GM12878 (cell line): ENCODE measurements around the gene KLF6. TPM values are rescaled to one million over a fixed set of nuclear protein-coding genes. Genes with fewer than 3 reads are reported as not detected.

Source experiments
- ATF2 ChIP-seq: IDR thresholded peaks from 2 replicates; pipeline ENCODE4 v1.6.1; 2012; ENCODE audit warnings: low read length, inconsistent platforms
- BRCA1 ChIP-seq: IDR thresholded peaks from 2 replicates; pipeline ENCODE4 v1.6.1; 2011; ENCODE audit warnings: low read depth, low read length, improper control_type of control experiment
- CHD4 ChIP-seq: fragments of 200-600 bp; sonication (generic); IDR thresholded peaks from 2 replicates; pipeline ENCODE4 v1.6.1; 2016; ENCODE audit warnings: mild to moderate bottlenecking
- CREB1 ChIP-seq: IDR thresholded peaks from 2 replicates; pipeline ENCODE4 v1.6.1; 2012; ENCODE audit warnings: low read depth, mild to moderate bottlenecking, inconsistent platforms
- EGR1 ChIP-seq, 2 experiments: IDR thresholded peaks; 1 replicate in 1 of 2; 2 replicates in 1 of 2; pipeline ENCODE4 v1.6.1; 2011 to 2012; ENCODE audit warnings: low read depth in 2 of 2, low read length in 2 of 2, borderline replicate concordance in 1 of 2, mild to moderate bottlenecking in 1 of 2, moderate library complexity in 1 of 2
- EP300 ChIP-seq, 2 experiments: fragments of 150-350 bp in 1 of 2; IDR thresholded peaks; 2 replicates each; pipeline ENCODE4 v1.6.1; 2011 to 2012; ENCODE audit warnings: low read depth in 2 of 2, low read length in 2 of 2, borderline replicate concordance in 1 of 2, improper control_type of control experiment in 1 of 2, inconsistent platforms in 1 of 2; ENCODE audit not compliant: control insufficient read depth in 1 of 2
- EZH2 ChIP-seq: IDR thresholded peaks from 2 replicates; pipeline ENCODE4 v1.6.1; 2012; ENCODE audit warnings: low read depth, mild to moderate bottlenecking, control low read depth, inconsistent platforms, low read length, borderline replicate concordance; ENCODE audit not compliant: control insufficient read depth
- FOXK2 ChIP-seq: fragments of 450-650 bp; IDR thresholded peaks from 2 replicates; pipeline ENCODE4 v1.6.1; 2017; ENCODE audit warnings: mild to moderate bottlenecking, moderate library complexity
- MTA3 ChIP-seq: IDR thresholded peaks from 2 replicates; pipeline ENCODE4 v1.6.1; 2012; ENCODE audit warnings: low read length, inconsistent platforms, borderline replicate concordance
- NFIC ChIP-seq: IDR thresholded peaks from 2 replicates; pipeline ENCODE4 v1.6.1; 2012; ENCODE audit warnings: low read depth, mild to moderate bottlenecking, inconsistent platforms, low read length, moderate library complexity
- RCOR1 ChIP-seq: conservative IDR thresholded peaks from 2 replicates; pipeline ENCODE4 v1.6.1; 2012; ENCODE audit warnings: low read depth, low read length, improper control_type of control experiment
- RUNX3 ChIP-seq: IDR thresholded peaks from 2 replicates; pipeline ENCODE4 v1.6.1; 2012; ENCODE audit warnings: low read length, inconsistent platforms
- ZNF384 ChIP-seq: IDR thresholded peaks from 2 replicates; pipeline ENCODE4 v1.6.1; 2012; ENCODE audit warnings: low read depth, mild to moderate bottlenecking, low read length, improper control_type of control experiment, borderline replicate concordance
- ZZZ3 ChIP-seq: IDR thresholded peaks from 2 replicates; pipeline ENCODE4 v1.6.1; 2011; ENCODE audit warnings: low read depth; ENCODE audit not compliant: control insufficient read depth, insufficient read length
- polyA plus RNA-seq, 11 experiments: library from polyadenylated mRNA; depleted of rRNA in 4 of 11; unstranded in 6 of 11; stranded (reverse) in 5 of 11; fragments of >200 nt; fragmentation: Nextera tagmentation in 4 of 11; fragmentation: Illumina TruSeq in 1 of 11; extraction: Ambion mirVana in 4 of 11; extraction: Trizol in 1 of 11; gene quantifications; 1 replicate in 1 of 11; 2 replicates in 10 of 11; pipeline versions ENCODE4 v1.2.1 to v1.2.3, GENCODE V29; 2011 to 2016; ENCODE audit warnings: inconsistent platforms in 2 of 11, missing spikeins in 2 of 11, low read depth in 1 of 11
- total RNA-seq, 4 experiments: library from RNA; depleted of rRNA in 3 of 4; stranded (reverse); fragments of >200 nt in 3 of 4; fragmentation: Illumina TruSeq in 1 of 4; extraction: Trizol in 1 of 4; gene quantifications; 2 replicates each; pipeline versions ENCODE4 v1.2.1 to v1.2.3, GENCODE V29; 2013 to 2021

Gene KLF6
- total and polyA plus RNA-seq, 10 of the 15 experiments (the other 5 are each of a cell fraction or from before 2014, with no cell fraction given), result 7.4 to 54.1 (median 23.5) TPM

GRCh38 chr10:3781468-3782145 is 3.4 kb downstream of the KLF6 start (continued):
- no peak for TF ChIP-seq ATF2
- TF ChIP-seq CREB1, result no peak
- no peak for TF ChIP-seq MTA3
- TF ChIP-seq ZNF384, result no peak
- no peak for TF ChIP-seq NFIC
- no peak for TF ChIP-seq CHD4
- no peak for TF ChIP-seq RCOR1
- TF ChIP-seq RUNX3, result peak; percentile 48
- TF ChIP-seq EZH2, result no peak
- 0 out of 4 replicates have a peak, but pooled peaks of 1 of the 2 experiments have one; percentile 54 for TF ChIP-seq EP300 (IDR thresholded peaks at IDR 0.05; ENCODE audit: borderline replicate concordance in 1 of 2, control insufficient read depth in 1 of 2, low read depth in 2 of 2, low read length in 2 of 2)
- no peak for TF ChIP-seq ZZZ3
- TF ChIP-seq EGR1 (IDR thresholded peaks at IDR 0.05; ENCODE audit: borderline replicate concordance in 1 of 2, low read depth in 2 of 2, low read length in 2 of 2), result no peak
- no peak for TF ChIP-seq BRCA1
- no peak for TF ChIP-seq FOXK2
